CD14-positive monocyte (primary cell): ENCODE measurements around the gene PCID2. TPM values are rescaled to one million over a fixed set of nuclear protein-coding genes. Genes with fewer than 3 reads are reported as not detected.

Experiments used
- DNase-seq, 3 donors: peaks; one replicate each; pipeline ENCODE4 v3.0.0-alpha.2; 2011 to 2022
- H2AFZ ChIP-seq: 2 replicates; pipeline ENCODE4 v1.6.0; 2012; ENCODE audit warnings: mild to moderate bottlenecking, low read depth, low read length, inconsistent platforms; ENCODE audit not compliant: insufficient read depth, poor library complexity, severe bottlenecking
- H3K27ac ChIP-seq, 2 donors: 1 replicate in 1 of 2; 2 replicates in 1 of 2; pipeline ENCODE4 v1.5.1; 2012 to 2013; ENCODE audit warnings: low read length in 2 of 2, control low read depth in 1 of 2, inconsistent platforms in 1 of 2, low read depth in 1 of 2, mild to moderate bottlenecking in 1 of 2
- H3K27me3 ChIP-seq, 2 donors: one replicate each; pipeline versions ENCODE4 v1.6.0 to v1.6.1; 2011 to 2013; ENCODE audit warnings: low read length in 2 of 2; ENCODE audit not compliant: control insufficient read depth in 2 of 2, insufficient read depth in 2 of 2
- H3K36me3 ChIP-seq, 2 donors: replicated peaks in 1 of 2; 1 replicate in 1 of 2; 2 replicates in 1 of 2; pipeline versions ENCODE4 v1.5.1 to v1.6.1; 2012 to 2013; ENCODE audit warnings: low read length in 2 of 2, control low read depth in 1 of 2, inconsistent platforms in 1 of 2, mild to moderate bottlenecking in 1 of 2; ENCODE audit not compliant: insufficient read depth in 2 of 2, control insufficient read depth in 1 of 2
- H3K4me1 ChIP-seq, 2 donors: 1 replicate in 1 of 2; 2 replicates in 1 of 2; pipeline versions ENCODE4 v1.5.1 to v1.6.1; 2012 to 2013; ENCODE audit warnings: low read length in 2 of 2, control low read depth in 1 of 2, inconsistent platforms in 1 of 2, mild to moderate bottlenecking in 1 of 2, moderate library complexity in 1 of 2; ENCODE audit not compliant: insufficient read depth in 2 of 2, control insufficient read depth in 1 of 2
- H3K4me2 ChIP-seq: replicated peaks from 2 replicates; pipeline ENCODE3; 2012; ENCODE audit warnings: low read length, moderate library complexity, mild to moderate bottlenecking; ENCODE audit not compliant: poor library complexity, severe bottlenecking; ENCODE audit errors: extremely low read depth
- H3K4me3 ChIP-seq, 3 experiments: fragments of 200-600 bp in 1 of 3; sonication (generic) in 1 of 3; replicated peaks in 1 of 3; 1 replicate in 2 of 3; 2 replicates in 1 of 3; pipeline ENCODE4 v1.5.1; 2011 to 2013; ENCODE audit warnings: low read length in 3 of 3, mild to moderate bottlenecking in 3 of 3, control low read depth in 2 of 3, low read depth in 2 of 3, inconsistent platforms in 1 of 3, moderate library complexity in 1 of 3
- H3K79me2 ChIP-seq: 2 replicates; pipeline ENCODE4 v1.6.0; 2012; ENCODE audit warnings: mild to moderate bottlenecking, control low read depth, inconsistent platforms, low read length, moderate library complexity; ENCODE audit not compliant: insufficient read depth
- H3K9ac ChIP-seq: 2 replicates; pipeline ENCODE4 v1.6.0; 2017; ENCODE audit warnings: low read length, mild to moderate bottlenecking; ENCODE audit not compliant: insufficient read depth, poor library complexity, severe bottlenecking
- H3K9me3 ChIP-seq, 2 donors: replicated peaks in 1 of 2; 1 replicate in 1 of 2; 2 replicates in 1 of 2; pipeline versions ENCODE4 v1.5.1 to v1.6.1; 2012 to 2013; ENCODE audit warnings: low read length in 2 of 2, control low read depth in 1 of 2; ENCODE audit not compliant: control insufficient read depth in 1 of 2, insufficient read depth in 1 of 2
- H4K20me1 ChIP-seq: 2 replicates; pipeline ENCODE4 v1.6.0; 2012; ENCODE audit warnings: mild to moderate bottlenecking, low read length, control low read depth, moderate library complexity; ENCODE audit not compliant: insufficient read depth
- H3K27ac Mint-ChIP-seq, 7 donors: one replicate each; pipeline ENCODE4 v1.8.0; 2020; ENCODE audit warnings: mild to moderate bottlenecking in 7 of 7, mixed read lengths in 7 of 7, moderate library complexity in 6 of 7, inconsistent platforms in 2 of 7
- H3K27me3 Mint-ChIP-seq, 3 donors: one replicate each; pipeline ENCODE4 v1.8.0; 2021 to 2022; ENCODE audit warnings: low read depth in 3 of 3, mild to moderate bottlenecking in 3 of 3, mixed read lengths in 3 of 3, moderate library complexity in 3 of 3, inconsistent platforms in 1 of 3
- H3K36me3 Mint-ChIP-seq, 2 donors: one replicate each; pipeline ENCODE4 v1.8.0; 2020; ENCODE audit warnings: mixed read lengths in 2 of 2, inconsistent platforms in 1 of 2, mild to moderate bottlenecking in 1 of 2
- H3K4me1 Mint-ChIP-seq: one replicate; pipeline ENCODE4 v1.8.0; 2020; ENCODE audit warnings: mild to moderate bottlenecking, mixed read lengths
- H3K4me3 Mint-ChIP-seq, 2 donors: one replicate each; pipeline ENCODE4 v1.8.0; 2020; ENCODE audit warnings: mild to moderate bottlenecking in 2 of 2, mixed read lengths in 2 of 2, moderate library complexity in 1 of 2
- H3K9me3 Mint-ChIP-seq, 7 donors: one replicate each; pipeline ENCODE4 v1.8.0; 2020 to 2022; ENCODE audit warnings: mixed read lengths in 7 of 7, mild to moderate bottlenecking in 6 of 7, moderate library complexity in 6 of 7, inconsistent platforms in 2 of 7
- CTCF ChIP-seq: fragments of 200-600 bp; IDR thresholded peaks from one replicate; pipeline ENCODE4 v1.8.0; 2022; ENCODE audit warnings: antibody characterized with exemption, mild to moderate bottlenecking
- WGBS: methylation state at CpG from one replicate; pipeline ENCODE4 v1.1.5; 2013; ENCODE audit warnings: missing lambda C conversion rate; ENCODE audit not compliant: insufficient coverage; 5-methylcytosine and 5-hydroxymethylcytosine counted together
- intact Hi-C, 2 donors: fragments of 100-400 bp; cut with micrococcal nuclease; formaldehyde crosslinking; loops; one replicate each; pipeline versions ENCODE4 v1.15.0 to v1.15.1; 2023
- polyA plus RNA-seq, 3 donors: library from polyadenylated mRNA; depleted of rRNA in 1 of 3; unstranded in 2 of 3; stranded (reverse) in 1 of 3; fragments of 300-500 nt in 2 of 3; fragments of >200 nt in 1 of 3; fragmentation: Illumina TruSeq in 2 of 3; gene quantifications; 1 replicate in 2 of 3; 2 replicates in 1 of 3; pipeline ENCODE4 v1.2.3, GENCODE V29; 2012 to 2021

Gene PCID2
- polyA plus RNA-seq, 3 donors = 31.5 to 39.8 (median 34.2) TPM

GRCh38 chr13:113192902-113193301, 15.6 kb downstream of the PCID2 start:
- Histone ChIP-seq H3K27me3 (no peaks in the 10 kb centered on the region), H3K36me3 (peaks cover 61 to 93% of the 10 kb centered on the region in 2 donors), H3K4me1 (peaks cover 0 to under 1% of the 10 kb centered on the region in 2 donors), H2AFZ (no peak overlapping the region), H3K4me2 (no peak overlapping the region), H3K4me3 (no peak overlapping the region), H3K9me3 (no peaks in the 10 kb centered on the region), H3K79me2 (no peaks in the 10 kb centered on the region), H4K20me1 (no peaks in the 10 kb centered on the region), H3K9ac (no peak overlapping the region), H3K27ac (peak overlapping the region in 1 of 2 donors; percentile 10)
- TF ChIP-seq CTCF = no peak
- Mint-ChIP-seq H3K4me3 (no peak overlapping the region), H3K27ac (peak overlapping the region in 3 of 7 donors; percentile 35 to 75 (median 72)), H3K36me3 (peaks cover 78 to 80% of the 10 kb centered on the region in 2 donors), H3K4me1 (peaks cover under 1% of the 10 kb centered on the region), H3K9me3 (no peaks in the 10 kb centered on the region), H3K27me3 (peaks cover 0 to 2% (median 2%) of the 10 kb centered on the region in 3 donors)
- peak in 2 of 3 donors; percentile 22 to 23 for DNase-seq
- intact Hi-C loops = no loop called here
- WGBS = 100% methylated on average over 1 of the region's 2 CpGs

GRCh38 chr13:113192279-113192678, 16.2 kb downstream of the PCID2 start:
- H3K36me3 ChIP-seq = peaks cover 57 to 90% of the 10 kb centered on the region in 2 donors
- Mint-ChIP-seq H3K36me3 (peaks cover 77 to 81% of the 10 kb centered on the region in 2 donors), H3K4me1 (peaks cover 7% of the 10 kb centered on the region), H3K4me3 (no peak overlapping the region), H3K27me3 (peaks cover 0 to 2% (median 2%) of the 10 kb centered on the region in 3 donors), H3K9me3 (no peaks in the 10 kb centered on the region), H3K27ac (no peak overlapping the region)
- no peaks in the 10 kb centered on the region for H3K79me2 ChIP-seq
- H3K4me1 ChIP-seq = peaks cover 0 to 6% of the 10 kb centered on the region in 2 donors
- no peak overlapping the region for H2AFZ ChIP-seq
- intact Hi-C loops = no loop called here
- H3K9me3 ChIP-seq = no peaks in the 10 kb centered on the region
- H4K20me1 ChIP-seq = no peaks in the 10 kb centered on the region
- no peak for TF ChIP-seq CTCF
- no peak overlapping the region for H3K9ac ChIP-seq
- H3K27me3 ChIP-seq = no peaks in the 10 kb centered on the region
- no peak for DNase-seq
- no peak overlapping the region for H3K4me3 ChIP-seq
- no peak overlapping the region for H3K27ac ChIP-seq
- no peak overlapping the region for H3K4me2 ChIP-seq
- 97% methylated on average over 3 of the region's 4 CpGs for WGBS
